ENCODE results near the gene CXADR.

- TF ChIP-seq, protein P1, sequence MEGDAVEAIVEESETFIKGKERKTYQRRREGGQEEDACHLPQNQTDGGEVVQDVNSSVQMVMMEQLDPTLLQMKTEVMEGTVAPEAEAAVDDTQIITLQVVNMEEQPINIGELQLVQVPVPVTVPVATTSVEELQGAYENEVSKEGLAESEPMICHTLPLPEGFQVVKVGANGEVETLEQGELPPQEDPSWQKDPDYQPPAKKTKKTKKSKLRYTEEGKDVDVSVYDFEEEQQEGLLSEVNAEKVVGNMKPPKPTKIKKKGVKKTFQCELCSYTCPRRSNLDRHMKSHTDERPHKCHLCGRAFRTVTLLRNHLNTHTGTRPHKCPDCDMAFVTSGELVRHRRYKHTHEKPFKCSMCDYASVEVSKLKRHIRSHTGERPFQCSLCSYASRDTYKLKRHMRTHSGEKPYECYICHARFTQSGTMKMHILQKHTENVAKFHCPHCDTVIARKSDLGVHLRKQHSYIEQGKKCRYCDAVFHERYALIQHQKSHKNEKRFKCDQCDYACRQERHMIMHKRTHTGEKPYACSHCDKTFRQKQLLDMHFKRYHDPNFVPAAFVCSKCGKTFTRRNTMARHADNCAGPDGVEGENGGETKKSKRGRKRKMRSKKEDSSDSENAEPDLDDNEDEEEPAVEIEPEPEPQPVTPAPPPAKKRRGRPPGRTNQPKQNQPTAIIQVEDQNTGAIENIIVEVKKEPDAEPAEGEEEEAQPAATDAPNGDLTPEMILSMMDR (IDR thresholded peaks at IDR 0.05) = no peak
- TF ChIP-seq EZH2 (IDR thresholded peaks at IDR 0.05) (no peak), EZH2phosphoT487 (IDR thresholded peaks at IDR 0.05) (no peak)
These were observed 45.0 kb upstream of the CXADR start for GRCh38 chr21:17467829-17468228.
